Measurements from ENCODE around the gene TTC21A.

GRCh38 chr3:39090922-39091321 lies 16.6 kb upstream of the TTC21A start:
- TF ChIP-seq SNAI2 (CRISPR knock-in tag; IDR thresholded peaks at IDR 0.05) = no peak
- no peak for TF ChIP-seq TSHZ2 (CRISPR knock-in tag; IDR thresholded peaks at IDR 0.05)
- TF ChIP-seq ARNTL (CRISPR knock-in tag; IDR thresholded peaks at IDR 0.05; ENCODE audit: borderline replicate concordance, low read depth) = no peak
- no peak for TF ChIP-seq BACH2 (CRISPR knock-in tag; IDR thresholded peaks at IDR 0.05; ENCODE audit: borderline replicate concordance)
- no peak for TF ChIP-seq CREB5 (CRISPR knock-in tag; IDR thresholded peaks at IDR 0.05; ENCODE audit: low read depth)
- no peak for TF ChIP-seq ESRRG (CRISPR knock-in tag; IDR thresholded peaks at IDR 0.05)

Data from SK-N-SH treated with all-trans-retinoic acid at 6 μM for 48 hours (cell line).